ENCODE results near the gene EPHB1.

Gene EPHB1

DNA sequence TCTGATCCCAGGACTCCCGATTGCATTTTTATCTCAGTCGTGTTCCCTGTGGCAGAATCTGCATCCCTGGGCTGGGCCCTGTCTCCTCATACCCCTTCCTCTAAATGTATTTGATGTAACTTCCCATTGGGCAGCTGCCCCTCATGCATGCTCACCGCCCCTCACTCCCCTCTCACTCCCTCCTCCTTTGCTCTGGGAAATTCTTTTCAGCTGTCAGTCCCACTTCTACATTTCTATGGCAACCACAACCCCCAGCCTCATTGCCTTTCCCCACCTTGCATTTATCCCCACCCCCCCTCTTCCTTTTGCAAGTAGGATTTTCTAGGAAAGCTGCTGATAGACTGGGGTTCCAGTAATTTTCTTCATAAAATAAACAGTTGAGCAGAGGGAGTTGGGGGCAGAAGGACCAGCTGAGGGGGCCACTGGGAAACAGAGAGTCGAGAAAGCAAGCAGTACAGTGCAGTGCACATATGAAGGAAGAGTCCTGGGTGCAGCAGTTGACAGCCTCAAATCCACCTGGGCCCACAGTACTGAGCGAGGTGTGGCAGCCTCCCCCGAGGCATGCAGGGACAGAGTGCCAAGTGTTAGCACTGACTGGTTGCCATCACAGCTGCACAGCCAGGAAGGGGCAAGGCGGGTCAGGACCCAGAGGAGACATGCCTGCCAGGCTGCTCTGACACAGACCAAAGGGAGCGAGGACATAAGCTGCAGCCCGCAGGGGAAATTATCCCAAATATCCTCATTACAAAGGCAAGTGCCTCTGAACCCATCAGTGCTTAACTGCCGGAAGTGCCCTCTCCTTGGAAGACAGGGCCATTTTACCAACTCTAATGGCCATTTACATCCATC lies 476.3 kb downstream of the EPHB1 start:
- DNase-seq, result peak; percentile 78

- DNase-seq, result peak; percentile 78
These were observed 477.1 kb downstream of the EPHB1 start for GRCh38 chr3:135272026-135272669.

- no peak for DNase-seq
These were observed 497.1 kb downstream of the EPHB1 start for GRCh38 chr3:135292162-135292561.

GRCh38 chr3:135301670-135302069 lies 506.6 kb downstream of the EPHB1 start:
- DNase-seq, result no peak

DNA sequence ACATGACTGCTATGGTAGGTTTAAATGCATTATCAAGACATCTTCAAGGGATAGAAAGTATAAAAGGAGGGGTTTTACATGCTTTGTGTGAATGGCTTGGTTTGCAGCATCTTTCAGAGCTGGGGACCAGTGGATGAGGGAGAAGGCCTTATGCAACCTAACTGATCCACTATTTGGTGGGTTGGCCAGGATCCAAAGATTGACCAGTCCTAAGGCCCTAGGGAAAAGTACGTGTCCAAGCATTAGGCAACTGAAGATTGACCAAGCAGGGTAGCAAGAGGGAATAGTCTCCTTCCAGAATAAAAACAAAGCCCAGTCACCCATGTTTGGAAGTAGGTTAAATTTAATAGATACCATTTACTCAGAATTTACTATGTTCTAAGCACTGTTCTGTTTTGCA lies 509.3 kb downstream of the EPHB1 start:
- no peak for DNase-seq
